GM23338 (cell line): ENCODE measurements around the gene RNF167. TPM values are rescaled to one million over a fixed set of nuclear protein-coding genes. Genes with fewer than 3 reads are reported as not detected.

Experiments used
- ATAC-seq: fragments of 200-7000 bp; cut with Tn5 transposase; 3 replicates; pipeline ENCODE4 v1.9.1; 2020
- DNase-seq: peaks from one replicate; pipeline ENCODE4 v3.0.0-alpha.2; 2015; ENCODE audit warnings: low spot score
- H2AFZ ChIP-seq: fragments of 200-600 bp; sonication (generic); 2 replicates; pipeline ENCODE4 v1.8.0; 2016; ENCODE audit warnings: antibody characterized with exemption, mild to moderate bottlenecking, moderate library complexity
- H3F3A ChIP-seq: fragments of 200-600 bp; sonication (generic); replicated peaks from 2 replicates; pipeline ENCODE4 v1.8.0; 2017; ENCODE audit warnings: antibody characterized with exemption, mixed run types, low read depth
- H3K27ac ChIP-seq: fragments of 200-600 bp; sonication (generic); 2 replicates; pipeline ENCODE4 v1.6.1; 2016; ENCODE audit warnings: low read depth
- H3K27me3 ChIP-seq: fragments of 200-600 bp; sonication (generic); 2 replicates; pipeline ENCODE4 v1.8.0; 2016; ENCODE audit warnings: mild to moderate bottlenecking, mixed run types, moderate library complexity; ENCODE audit not compliant: insufficient read depth
- H3K36me3 ChIP-seq: fragments of 200-600 bp; sonication (generic); 2 replicates; pipeline ENCODE4 v1.8.0; 2016; ENCODE audit warnings: mild to moderate bottlenecking; ENCODE audit not compliant: insufficient read depth
- H3K4me1 ChIP-seq: fragments of 200-600 bp; sonication (generic); 2 replicates; pipeline ENCODE4 v1.8.0; 2016; ENCODE audit warnings: mild to moderate bottlenecking, moderate library complexity; ENCODE audit not compliant: insufficient read depth
- H3K4me2 ChIP-seq: fragments of 200-600 bp; sonication (generic); 2 replicates; pipeline ENCODE4 v1.7.1; 2017; ENCODE audit warnings: mixed run types
- H3K4me3 ChIP-seq: fragments of 200-600 bp; sonication (generic); 2 replicates; pipeline ENCODE4 v1.6.1; 2016; ENCODE audit warnings: mixed run types
- H3K79me2 ChIP-seq: fragments of 200-600 bp; sonication (generic); replicated peaks from 2 replicates; pipeline ENCODE4 v1.8.0; 2017; ENCODE audit warnings: mild to moderate bottlenecking; ENCODE audit not compliant: insufficient read depth
- H3K9me2 ChIP-seq: fragments of 200-600 bp; sonication (generic); 2 replicates; pipeline ENCODE4 v1.8.0; 2017; ENCODE audit not compliant: insufficient read depth
- H4K20me1 ChIP-seq: fragments of 200-600 bp; sonication (generic); replicated peaks from 2 replicates; pipeline ENCODE4 v1.8.0; 2017; ENCODE audit warnings: mild to moderate bottlenecking; ENCODE audit not compliant: insufficient read depth
- H3K27ac Mint-ChIP-seq: 2 replicates; pipeline ENCODE4 v1.8.0; 2020; ENCODE audit warnings: inconsistent platforms, mild to moderate bottlenecking, moderate library complexity, mixed read lengths
- H3K27me3 Mint-ChIP-seq: 3 replicates; pipeline ENCODE4 v1.8.0; 2022; ENCODE audit warnings: low read depth, mild to moderate bottlenecking, moderate library complexity, mixed read lengths, inconsistent platforms; ENCODE audit not compliant: insufficient read depth, poor library complexity
- H3K36me3 Mint-ChIP-seq: 3 replicates; pipeline ENCODE4 v1.8.0; 2021; ENCODE audit warnings: low read depth, mild to moderate bottlenecking, inconsistent platforms, moderate library complexity, mixed read lengths
- H3K4me1 Mint-ChIP-seq: 3 replicates; pipeline ENCODE4 v1.8.0; 2020; ENCODE audit warnings: mild to moderate bottlenecking, inconsistent platforms, mixed read lengths
- H3K4me3 Mint-ChIP-seq: 3 replicates; pipeline ENCODE4 v1.8.0; 2021; ENCODE audit warnings: moderate library complexity, mild to moderate bottlenecking, inconsistent platforms, mixed read lengths
- H3K9me3 Mint-ChIP-seq: 3 replicates; pipeline ENCODE4 v1.8.0; 2020; ENCODE audit warnings: moderate library complexity, mild to moderate bottlenecking, inconsistent platforms, mixed read lengths
- EZH2 ChIP-seq: fragments of 200-600 bp; sonication (generic); IDR thresholded peaks from one replicate; pipeline ENCODE4 v1.8.0; 2017; ENCODE audit warnings: antibody characterized with exemption, mild to moderate bottlenecking, low read depth; ENCODE audit not compliant: unreplicated experiment
- JUNB ChIP-seq: IDR thresholded peaks from one replicate; pipeline ENCODE4 v1.6.1; 2016; ENCODE audit warnings: antibody characterized with exemption; ENCODE audit not compliant: unreplicated experiment
- STAT1 ChIP-seq: IDR thresholded peaks from one replicate; pipeline ENCODE4 v1.6.1; 2016; ENCODE audit warnings: antibody characterized with exemption; ENCODE audit not compliant: unreplicated experiment
- polyA plus RNA-seq: library from polyadenylated mRNA; unstranded; fragments of >200 nt; fragmentation: Nextera tagmentation; extraction: Ambion mirVana; gene quantifications from 2 replicates; pipeline ENCODE4 v1.2.1, GENCODE V29; 2016
- total RNA-seq: library from RNA; depleted of rRNA; stranded (reverse); fragments of >200 nt; shearing (Covaris generic); gene quantifications from 2 replicates; pipeline ENCODE4 v1.2.3, GENCODE V29; 2014
- TF ChIP-seq, protein P1 (sequence below), 2 experiments: fragments of 200-600 bp in 1 of 2; sonication (generic) in 1 of 2; conservative IDR thresholded peaks; 2 replicates each; pipeline versions ENCODE4 v1.5.1 to v1.6.1; 2016 to 2017; ENCODE audit warnings: antibody characterized with exemption in 2 of 2, low read depth in 2 of 2, mild to moderate bottlenecking in 2 of 2, moderate library complexity in 1 of 2
- TF ChIP-seq, protein P2 (sequence below): IDR thresholded peaks from one replicate; pipeline ENCODE4 v1.6.1; 2018; ENCODE audit warnings: antibody characterized with exemption; ENCODE audit not compliant: unreplicated experiment
- TF ChIP-seq, protein P3 (sequence below): IDR thresholded peaks from 2 replicates; pipeline ENCODE4 v1.6.1; 2016; ENCODE audit warnings: antibody characterized with exemption
- TF ChIP-seq, protein P4 (sequence below): fragments of 250-450 bp; sonication (Bioruptor Pico); IDR thresholded peaks from 2 replicates; pipeline ENCODE4 v1.5.0; 2020; ENCODE audit warnings: mild to moderate bottlenecking, moderate library complexity

Gene RNF167
- total and polyA plus RNA-seq, 2 experiments from 2014 or later: 61.2 to 84.4 TPM

DNA sequence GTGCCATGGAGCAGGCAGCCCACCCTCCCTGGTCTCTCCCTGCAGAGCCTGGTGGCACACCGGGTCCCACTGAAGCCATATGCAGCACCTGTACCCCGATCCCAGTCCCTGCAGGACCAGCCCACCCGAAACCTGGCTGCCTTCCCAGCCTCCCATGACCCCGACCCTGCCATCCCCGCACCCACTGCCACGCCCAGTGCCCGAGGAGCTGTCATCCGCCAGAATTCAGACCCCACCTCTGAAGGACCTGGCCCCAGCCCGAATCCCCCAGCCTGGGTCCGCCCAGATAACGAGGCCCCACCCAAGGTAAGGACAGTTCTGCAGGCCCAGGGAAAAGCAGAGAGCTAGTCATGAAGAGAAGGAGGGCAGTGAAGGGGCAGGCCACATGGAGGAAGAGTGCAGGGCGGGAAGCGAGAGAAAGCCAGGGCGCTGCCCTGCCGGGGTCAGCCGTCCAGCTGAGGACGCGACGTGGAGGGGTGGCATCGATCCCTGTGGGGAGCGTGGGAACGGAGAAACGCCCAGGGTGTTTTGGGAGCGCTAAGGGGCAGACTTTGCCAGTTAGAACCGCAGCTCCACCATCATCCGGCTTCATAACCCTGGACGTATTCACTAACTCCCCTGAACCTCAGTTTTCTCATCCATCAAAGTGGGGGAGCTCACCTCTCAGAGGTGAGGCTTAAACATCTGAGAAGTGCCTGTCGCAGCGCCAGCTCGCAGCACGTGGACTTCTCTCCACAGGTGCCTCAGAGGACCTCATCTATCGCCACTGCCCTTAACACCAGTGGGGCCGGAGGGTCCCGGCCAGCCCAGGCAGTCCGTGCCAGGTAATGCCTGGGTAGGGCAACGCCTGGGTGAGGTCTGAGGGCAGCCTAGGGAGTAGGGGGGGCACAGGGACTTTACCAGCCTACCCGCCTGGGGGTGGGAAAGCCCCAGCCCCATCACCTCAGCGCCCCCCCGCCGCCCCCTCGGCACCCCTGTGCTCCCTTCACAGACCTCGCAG lies 48.4 kb upstream of the RNF167 start:
- ATAC-seq: no peak
- Mint-ChIP-seq H3K4me3 (no peak overlapping the region), H3K27ac (no peak overlapping the region), H3K36me3 (peaks cover 37% of the 10 kb centered on the region), H3K4me1 (peaks cover 10% of the 10 kb centered on the region; the same call in 2 of the 3 replicates), H3K27me3 (peaks cover 25% of the 10 kb centered on the region), H3K9me3 (no peaks in the 10 kb centered on the region)
- no peak overlapping the region for H3K4me3 ChIP-seq
- DNase-seq: no peak
- H3K4me2 ChIP-seq: no peak overlapping the region
- no peaks in the 10 kb centered on the region for H3K79me2 ChIP-seq
- no peaks in the 10 kb centered on the region; the same call in 1 of the 2 replicates for H3K4me1 ChIP-seq
- H3K36me3 ChIP-seq: no peaks in the 10 kb centered on the region
- H3K9me2 ChIP-seq: no peaks in the 10 kb centered on the region
- no peak for TF ChIP-seq JUNB
- TF ChIP-seq, protein P1, sequence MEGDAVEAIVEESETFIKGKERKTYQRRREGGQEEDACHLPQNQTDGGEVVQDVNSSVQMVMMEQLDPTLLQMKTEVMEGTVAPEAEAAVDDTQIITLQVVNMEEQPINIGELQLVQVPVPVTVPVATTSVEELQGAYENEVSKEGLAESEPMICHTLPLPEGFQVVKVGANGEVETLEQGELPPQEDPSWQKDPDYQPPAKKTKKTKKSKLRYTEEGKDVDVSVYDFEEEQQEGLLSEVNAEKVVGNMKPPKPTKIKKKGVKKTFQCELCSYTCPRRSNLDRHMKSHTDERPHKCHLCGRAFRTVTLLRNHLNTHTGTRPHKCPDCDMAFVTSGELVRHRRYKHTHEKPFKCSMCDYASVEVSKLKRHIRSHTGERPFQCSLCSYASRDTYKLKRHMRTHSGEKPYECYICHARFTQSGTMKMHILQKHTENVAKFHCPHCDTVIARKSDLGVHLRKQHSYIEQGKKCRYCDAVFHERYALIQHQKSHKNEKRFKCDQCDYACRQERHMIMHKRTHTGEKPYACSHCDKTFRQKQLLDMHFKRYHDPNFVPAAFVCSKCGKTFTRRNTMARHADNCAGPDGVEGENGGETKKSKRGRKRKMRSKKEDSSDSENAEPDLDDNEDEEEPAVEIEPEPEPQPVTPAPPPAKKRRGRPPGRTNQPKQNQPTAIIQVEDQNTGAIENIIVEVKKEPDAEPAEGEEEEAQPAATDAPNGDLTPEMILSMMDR (conservative IDR thresholded peaks at IDR 0.05; ENCODE audit: low read depth in 2 of 2): no peak
- no peak for TF ChIP-seq EZH2
- TF ChIP-seq, protein P2, sequence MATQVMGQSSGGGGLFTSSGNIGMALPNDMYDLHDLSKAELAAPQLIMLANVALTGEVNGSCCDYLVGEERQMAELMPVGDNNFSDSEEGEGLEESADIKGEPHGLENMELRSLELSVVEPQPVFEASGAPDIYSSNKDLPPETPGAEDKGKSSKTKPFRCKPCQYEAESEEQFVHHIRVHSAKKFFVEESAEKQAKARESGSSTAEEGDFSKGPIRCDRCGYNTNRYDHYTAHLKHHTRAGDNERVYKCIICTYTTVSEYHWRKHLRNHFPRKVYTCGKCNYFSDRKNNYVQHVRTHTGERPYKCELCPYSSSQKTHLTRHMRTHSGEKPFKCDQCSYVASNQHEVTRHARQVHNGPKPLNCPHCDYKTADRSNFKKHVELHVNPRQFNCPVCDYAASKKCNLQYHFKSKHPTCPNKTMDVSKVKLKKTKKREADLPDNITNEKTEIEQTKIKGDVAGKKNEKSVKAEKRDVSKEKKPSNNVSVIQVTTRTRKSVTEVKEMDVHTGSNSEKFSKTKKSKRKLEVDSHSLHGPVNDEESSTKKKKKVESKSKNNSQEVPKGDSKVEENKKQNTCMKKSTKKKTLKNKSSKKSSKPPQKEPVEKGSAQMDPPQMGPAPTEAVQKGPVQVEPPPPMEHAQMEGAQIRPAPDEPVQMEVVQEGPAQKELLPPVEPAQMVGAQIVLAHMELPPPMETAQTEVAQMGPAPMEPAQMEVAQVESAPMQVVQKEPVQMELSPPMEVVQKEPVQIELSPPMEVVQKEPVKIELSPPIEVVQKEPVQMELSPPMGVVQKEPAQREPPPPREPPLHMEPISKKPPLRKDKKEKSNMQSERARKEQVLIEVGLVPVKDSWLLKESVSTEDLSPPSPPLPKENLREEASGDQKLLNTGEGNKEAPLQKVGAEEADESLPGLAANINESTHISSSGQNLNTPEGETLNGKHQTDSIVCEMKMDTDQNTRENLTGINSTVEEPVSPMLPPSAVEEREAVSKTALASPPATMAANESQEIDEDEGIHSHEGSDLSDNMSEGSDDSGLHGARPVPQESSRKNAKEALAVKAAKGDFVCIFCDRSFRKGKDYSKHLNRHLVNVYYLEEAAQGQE: no peak
- TF ChIP-seq, protein P3, sequence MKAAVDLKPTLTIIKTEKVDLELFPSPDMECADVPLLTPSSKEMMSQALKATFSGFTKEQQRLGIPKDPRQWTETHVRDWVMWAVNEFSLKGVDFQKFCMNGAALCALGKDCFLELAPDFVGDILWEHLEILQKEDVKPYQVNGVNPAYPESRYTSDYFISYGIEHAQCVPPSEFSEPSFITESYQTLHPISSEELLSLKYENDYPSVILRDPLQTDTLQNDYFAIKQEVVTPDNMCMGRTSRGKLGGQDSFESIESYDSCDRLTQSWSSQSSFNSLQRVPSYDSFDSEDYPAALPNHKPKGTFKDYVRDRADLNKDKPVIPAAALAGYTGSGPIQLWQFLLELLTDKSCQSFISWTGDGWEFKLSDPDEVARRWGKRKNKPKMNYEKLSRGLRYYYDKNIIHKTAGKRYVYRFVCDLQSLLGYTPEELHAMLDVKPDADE: no peak
- no peak for TF ChIP-seq STAT1
- TF ChIP-seq, protein P4, sequence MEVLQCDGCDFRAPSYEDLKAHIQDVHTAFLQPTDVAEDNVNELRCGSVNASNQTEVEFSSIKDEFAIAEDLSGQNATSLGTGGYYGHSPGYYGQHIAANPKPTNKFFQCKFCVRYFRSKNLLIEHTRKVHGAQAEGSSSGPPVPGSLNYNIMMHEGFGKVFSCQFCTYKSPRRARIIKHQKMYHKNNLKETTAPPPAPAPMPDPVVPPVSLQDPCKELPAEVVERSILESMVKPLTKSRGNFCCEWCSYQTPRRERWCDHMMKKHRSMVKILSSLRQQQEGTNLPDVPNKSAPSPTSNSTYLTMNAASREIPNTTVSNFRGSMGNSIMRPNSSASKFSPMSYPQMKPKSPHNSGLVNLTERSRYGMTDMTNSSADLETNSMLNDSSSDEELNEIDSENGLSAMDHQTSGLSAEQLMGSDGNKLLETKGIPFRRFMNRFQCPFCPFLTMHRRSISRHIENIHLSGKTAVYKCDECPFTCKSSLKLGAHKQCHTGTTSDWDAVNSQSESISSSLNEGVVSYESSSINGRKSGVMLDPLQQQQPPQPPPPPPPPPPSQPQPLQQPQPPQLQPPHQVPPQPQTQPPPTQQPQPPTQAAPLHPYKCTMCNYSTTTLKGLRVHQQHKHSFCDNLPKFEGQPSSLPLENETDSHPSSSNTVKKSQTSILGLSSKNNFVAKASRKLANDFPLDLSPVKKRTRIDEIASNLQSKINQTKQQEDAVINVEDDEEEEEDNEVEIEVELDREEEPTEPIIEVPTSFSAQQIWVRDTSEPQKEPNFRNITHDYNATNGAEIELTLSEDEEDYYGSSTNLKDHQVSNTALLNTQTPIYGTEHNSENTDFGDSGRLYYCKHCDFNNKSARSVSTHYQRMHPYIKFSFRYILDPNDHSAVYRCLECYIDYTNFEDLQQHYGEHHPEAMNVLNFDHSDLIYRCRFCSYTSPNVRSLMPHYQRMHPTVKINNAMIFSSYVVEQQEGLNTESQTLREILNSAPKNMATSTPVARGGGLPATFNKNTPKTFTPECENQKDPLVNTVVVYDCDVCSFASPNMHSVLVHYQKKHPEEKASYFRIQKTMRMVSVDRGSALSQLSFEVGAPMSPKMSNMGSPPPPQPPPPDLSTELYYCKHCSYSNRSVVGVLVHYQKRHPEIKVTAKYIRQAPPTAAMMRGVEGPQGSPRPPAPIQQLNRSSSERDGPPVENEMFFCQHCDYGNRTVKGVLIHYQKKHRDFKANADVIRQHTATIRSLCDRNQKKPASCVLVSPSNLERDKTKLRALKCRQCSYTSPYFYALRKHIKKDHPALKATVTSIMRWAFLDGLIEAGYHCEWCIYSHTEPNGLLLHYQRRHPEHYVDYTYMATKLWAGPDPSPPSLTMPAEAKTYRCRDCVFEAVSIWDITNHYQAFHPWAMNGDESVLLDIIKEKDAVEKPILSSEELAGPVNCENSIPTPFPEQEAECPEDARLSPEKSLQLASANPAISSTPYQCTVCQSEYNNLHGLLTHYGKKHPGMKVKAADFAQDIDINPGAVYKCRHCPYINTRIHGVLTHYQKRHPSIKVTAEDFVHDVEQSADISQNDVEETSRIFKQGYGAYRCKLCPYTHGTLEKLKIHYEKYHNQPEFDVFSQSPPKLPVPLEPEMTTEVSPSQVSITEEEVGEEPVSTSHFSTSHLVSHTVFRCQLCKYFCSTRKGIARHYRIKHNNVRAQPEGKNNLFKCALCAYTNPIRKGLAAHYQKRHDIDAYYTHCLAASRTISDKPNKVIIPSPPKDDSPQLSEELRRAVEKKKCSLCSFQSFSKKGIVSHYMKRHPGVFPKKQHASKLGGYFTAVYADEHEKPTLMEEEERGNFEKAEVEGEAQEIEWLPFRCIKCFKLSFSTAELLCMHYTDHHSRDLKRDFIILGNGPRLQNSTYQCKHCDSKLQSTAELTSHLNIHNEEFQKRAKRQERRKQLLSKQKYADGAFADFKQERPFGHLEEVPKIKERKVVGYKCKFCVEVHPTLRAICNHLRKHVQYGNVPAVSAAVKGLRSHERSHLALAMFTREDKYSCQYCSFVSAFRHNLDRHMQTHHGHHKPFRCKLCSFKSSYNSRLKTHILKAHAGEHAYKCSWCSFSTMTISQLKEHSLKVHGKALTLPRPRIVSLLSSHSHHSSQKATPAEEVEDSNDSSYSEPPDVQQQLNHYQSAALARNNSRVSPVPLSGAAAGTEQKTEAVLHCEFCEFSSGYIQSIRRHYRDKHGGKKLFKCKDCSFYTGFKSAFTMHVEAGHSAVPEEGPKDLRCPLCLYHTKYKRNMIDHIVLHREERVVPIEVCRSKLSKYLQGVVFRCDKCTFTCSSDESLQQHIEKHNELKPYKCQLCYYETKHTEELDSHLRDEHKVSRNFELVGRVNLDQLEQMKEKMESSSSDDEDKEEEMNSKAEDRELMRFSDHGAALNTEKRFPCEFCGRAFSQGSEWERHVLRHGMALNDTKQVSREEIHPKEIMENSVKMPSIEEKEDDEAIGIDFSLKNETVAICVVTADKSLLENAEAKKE: no peak
- H2AFZ ChIP-seq: no peak overlapping the region
- no peaks in the 10 kb centered on the region for H3K27me3 ChIP-seq
- no peak overlapping the region for H3K27ac ChIP-seq
- 0 out of 2 replicates have a peak, but pooled peaks cover 6% of the 10 kb centered on the region for H4K20me1 ChIP-seq
- H3F3A ChIP-seq: peaks cover 11% of the 10 kb centered on the region; the same call in 1 of the 2 replicates
